Transverse colon (tissue), 4 donors: ENCODE results near the gene AMN. TPM values are rescaled to one million over a fixed set of nuclear protein-coding genes. Genes with fewer than 3 reads are reported as not detected.
A peak's percentile ranks its signal among the peaks of the same experiment; 100 is the strongest.

Source experiments
- DNase-seq: peaks from one replicate; pipeline ENCODE4 v3.0.0-alpha.2; 2019
- H3K27ac ChIP-seq, 4 donors: fragments of 200-600 bp; sonication (generic); 2 replicates each; pipeline ENCODE4 v1.5.1; 2016 to 2018; ENCODE audit warnings: inconsistent platforms in 4 of 4
- H3K27me3 ChIP-seq: fragments of 200-600 bp; sonication (generic); 2 replicates; pipeline ENCODE4 v1.5.1; 2017; ENCODE audit warnings: inconsistent platforms
- H3K36me3 ChIP-seq, 4 donors: fragments of 200-600 bp; sonication (generic); 2 replicates each; pipeline ENCODE4 v1.5.1; 2017 to 2019; ENCODE audit warnings: inconsistent platforms in 4 of 4
- H3K4me1 ChIP-seq, 4 donors: fragments of 200-600 bp; sonication (generic); 2 replicates each; pipeline ENCODE4 v1.5.1; 2017 to 2020; ENCODE audit warnings: inconsistent platforms in 4 of 4
- H3K4me3 ChIP-seq, 4 donors: fragments of 200-600 bp; sonication (generic); 1 replicate in 1 of 4; 2 replicates in 3 of 4; pipeline versions ENCODE4 v1.5.1 to v1.6.1; 2017 to 2019; ENCODE audit warnings: inconsistent platforms in 4 of 4
- H3K9me3 ChIP-seq, 2 donors: fragments of 200-600 bp; sonication (generic); 2 replicates each; pipeline ENCODE4 v1.5.1; 2017 to 2019; ENCODE audit warnings: inconsistent platforms in 2 of 2
- CTCF ChIP-seq, 5 experiments: fragments of 200-600 bp in 3 of 5; fragments of 450-650 bp in 2 of 5; sonication (generic) in 3 of 5; IDR thresholded peaks; 1 replicate in 2 of 5; 2 replicates in 3 of 5; pipeline ENCODE4 v1.5.1; 2016 to 2017; ENCODE audit warnings: antibody characterized with exemption in 5 of 5, inconsistent platforms in 3 of 5, mild to moderate bottlenecking in 2 of 5, moderate library complexity in 1 of 5
- EP300 ChIP-seq: sonication (generic); formaldehyde crosslinking; IDR thresholded peaks from one replicate; pipeline ENCODE4 v1.6.1; 2017; ENCODE audit warnings: antibody characterized with exemption, low read depth
- POLR2A ChIP-seq: fragments of 450-650 bp; IDR thresholded peaks from one replicate; pipeline ENCODE4 v1.6.1; 2016; ENCODE audit warnings: antibody characterized with exemption, mild to moderate bottlenecking, moderate library complexity
- POLR2AphosphoS5 ChIP-seq, 3 donors: sonication (generic); formaldehyde crosslinking; IDR thresholded peaks; one replicate each; pipeline ENCODE4 v1.6.1; 2016; ENCODE audit warnings: antibody characterized with exemption in 3 of 3
- WGBS, 2 donors: methylation state at CpG; one replicate each; pipeline ENCODE4 v1.1.5; 2018; ENCODE audit warnings: low coverage in 1 of 2; 5-methylcytosine and 5-hydroxymethylcytosine counted together
- in situ Hi-C, 4 donors: fragments of 200-750 bp; cut with MboI; loops; one replicate each; pipeline versions ENCODE4 v1.15.0 to v1.15.1; 2017; ENCODE audit warnings: low sequenced_read_pairs in 3 of 4, low pct_ligation_motif_present in 1 of 4, low pct_unique_long_range_greater_than_20kb in 1 of 4
- intact Hi-C: fragments of 100-400 bp; cut with DNase I; formaldehyde crosslinking; loops from one replicate; pipeline ENCODE4 v1.15.1; 2023; ENCODE audit warnings: low total_unique reads
- total RNA-seq, 4 donors: library from RNA; depleted of rRNA; stranded (reverse); fragments of >200 nt; gene quantifications; one replicate each; pipeline ENCODE4 v1.1.0, GENCODE V29; 2016

Gene AMN
- total RNA-seq, 4 donors from 2014 or later = 306 to 597 (median 420) TPM

- H3K9me3 ChIP-seq = no peaks in the 10 kb centered on the region
These were observed 19.1 kb upstream of the AMN start for GRCh38 chr14:102903248-102903888.

GRCh38 chr14:102903889-102904512 is 18.5 kb upstream of the AMN start:
- Histone ChIP-seq H3K4me3 (no peak overlapping the region), H3K27ac (no peak overlapping the region), H3K27me3 (no peaks in the 10 kb centered on the region), H3K36me3 (no peaks in the 10 kb centered on the region), H3K4me1 (no peaks in the 10 kb centered on the region), H3K9me3 (no peaks in the 10 kb centered on the region)
- DNase-seq = no peak
- intact Hi-C loops = no loop called here
- 92 to 95% methylated on average over 4 to 7 of the region's 7 CpGs for WGBS, 2 donors
- in situ Hi-C loops = loop anchor here in 3 of 4 donors (25.0 kb wide), 2 partner anchors 142 to 217 kb away; no protein-coding TSS in a partner anchor
- TF ChIP-seq EP300 (no peak), POLR2AphosphoS5 (IDR thresholded peaks at IDR 0.05) (no peak), POLR2A (no peak), CTCF (IDR thresholded peaks at IDR 0.05) (no peak)

More at GRCh38 chr14:102903248-102903888, 19.1 kb upstream of the AMN start:
- TF ChIP-seq CTCF (IDR thresholded peaks at IDR 0.05) = no peak
- no peak for TF ChIP-seq POLR2AphosphoS5 (IDR thresholded peaks at IDR 0.05)
- no peak for TF ChIP-seq POLR2A
- 91 to 97% methylated on average over 7 to 29 of the region's 29 CpGs for WGBS, 2 donors
- Histone ChIP-seq H3K36me3 (no peaks in the 10 kb centered on the region), H3K27ac (peak overlapping the region in 2 of 4 donors; percentile 38 to 72), H3K4me1 (no peaks in the 10 kb centered on the region), H3K4me3 (no peak overlapping the region), H3K27me3 (no peaks in the 10 kb centered on the region)
- DNase-seq = no peak
- intact Hi-C loops = no loop called here
- in situ Hi-C loops = loop anchor here in 3 of 4 donors (25.0 kb wide), 2 partner anchors 141 to 216 kb away; no protein-coding TSS in a partner anchor

GRCh38 chr14:102905116-102906108 is 17.1 kb upstream of the AMN start:
- Histone ChIP-seq H3K27ac (no peak overlapping the region), H3K4me3 (no peak overlapping the region), H3K27me3 (no peaks in the 10 kb centered on the region), H3K4me1 (no peaks in the 10 kb centered on the region), H3K9me3 (no peaks in the 10 kb centered on the region), H3K36me3 (no peaks in the 10 kb centered on the region)
- TF ChIP-seq POLR2A (no peak), CTCF (IDR thresholded peaks at IDR 0.05) (no peak), EP300 (no peak), POLR2AphosphoS5 (IDR thresholded peaks at IDR 0.05) (no peak)
- 95 to 98% methylated on average over 10 to 38 of the region's 38 CpGs for WGBS, 2 donors
- intact Hi-C loops (no loop called here), in situ Hi-C loops (loop anchor here in 3 of 4 donors (25.0 kb wide), 2 partner anchors 143 to 218 kb away; no protein-coding TSS in a partner anchor)
- no peak for DNase-seq
